ENCODE results near the gene GRID1.

DNA sequence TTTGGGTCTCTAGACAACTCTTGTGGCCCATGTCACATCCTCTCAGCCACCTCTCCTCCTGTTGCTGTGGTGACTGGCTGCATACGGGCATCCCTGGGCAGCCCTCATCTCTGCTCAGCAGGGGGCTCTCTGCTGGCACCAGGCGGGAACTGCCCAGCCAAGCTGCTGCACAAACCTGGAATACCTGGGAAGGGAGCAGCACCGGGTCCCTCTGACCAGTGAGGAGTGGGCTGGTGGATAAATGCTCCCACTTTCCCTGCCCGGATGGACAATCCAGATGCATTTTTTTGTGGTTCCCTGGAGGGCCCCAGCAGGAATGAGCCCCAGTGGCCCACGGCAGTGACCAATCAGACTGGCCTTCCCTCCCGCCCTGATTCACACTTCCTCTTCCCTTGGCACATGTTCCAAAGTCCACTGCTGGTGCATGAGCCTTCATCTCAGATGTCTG, 21.9 kb downstream of the GRID1 start:
- TF ChIP-seq, protein P1, sequence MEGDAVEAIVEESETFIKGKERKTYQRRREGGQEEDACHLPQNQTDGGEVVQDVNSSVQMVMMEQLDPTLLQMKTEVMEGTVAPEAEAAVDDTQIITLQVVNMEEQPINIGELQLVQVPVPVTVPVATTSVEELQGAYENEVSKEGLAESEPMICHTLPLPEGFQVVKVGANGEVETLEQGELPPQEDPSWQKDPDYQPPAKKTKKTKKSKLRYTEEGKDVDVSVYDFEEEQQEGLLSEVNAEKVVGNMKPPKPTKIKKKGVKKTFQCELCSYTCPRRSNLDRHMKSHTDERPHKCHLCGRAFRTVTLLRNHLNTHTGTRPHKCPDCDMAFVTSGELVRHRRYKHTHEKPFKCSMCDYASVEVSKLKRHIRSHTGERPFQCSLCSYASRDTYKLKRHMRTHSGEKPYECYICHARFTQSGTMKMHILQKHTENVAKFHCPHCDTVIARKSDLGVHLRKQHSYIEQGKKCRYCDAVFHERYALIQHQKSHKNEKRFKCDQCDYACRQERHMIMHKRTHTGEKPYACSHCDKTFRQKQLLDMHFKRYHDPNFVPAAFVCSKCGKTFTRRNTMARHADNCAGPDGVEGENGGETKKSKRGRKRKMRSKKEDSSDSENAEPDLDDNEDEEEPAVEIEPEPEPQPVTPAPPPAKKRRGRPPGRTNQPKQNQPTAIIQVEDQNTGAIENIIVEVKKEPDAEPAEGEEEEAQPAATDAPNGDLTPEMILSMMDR (IDR thresholded peaks at IDR 0.05) = no peak
- no peak for TF ChIP-seq POLR2A (IDR thresholded peaks at IDR 0.05)
